ENCODE data around the gene HPD.

DNA sequence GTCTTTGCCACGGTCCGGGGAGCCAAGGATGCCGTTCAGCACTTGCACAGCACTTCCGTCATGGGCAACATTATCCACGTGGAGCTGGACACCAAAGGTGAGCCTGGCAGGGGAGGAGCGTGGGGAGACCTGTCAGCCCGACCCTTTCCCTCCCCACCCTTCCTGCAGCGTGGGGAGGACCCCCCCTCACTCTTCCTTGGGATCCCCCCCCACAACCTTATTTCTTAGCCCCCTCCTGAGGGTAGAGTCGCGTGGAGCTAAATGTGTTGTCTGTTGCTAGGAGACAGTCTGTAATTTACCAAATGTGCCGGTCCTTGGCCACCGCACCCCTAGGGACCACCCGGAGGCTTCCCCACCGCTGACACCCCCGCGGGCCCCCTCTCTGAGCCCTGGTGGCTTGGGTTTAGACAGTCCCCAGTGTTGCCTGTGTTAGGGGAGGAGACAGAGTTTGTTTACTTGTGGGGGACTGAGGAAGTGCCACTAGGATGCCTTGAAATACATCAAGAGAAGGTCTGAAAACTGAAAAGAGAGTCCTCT is 52.6 kb downstream of the HPD start:
- TF ChIP-seq, protein P1, sequence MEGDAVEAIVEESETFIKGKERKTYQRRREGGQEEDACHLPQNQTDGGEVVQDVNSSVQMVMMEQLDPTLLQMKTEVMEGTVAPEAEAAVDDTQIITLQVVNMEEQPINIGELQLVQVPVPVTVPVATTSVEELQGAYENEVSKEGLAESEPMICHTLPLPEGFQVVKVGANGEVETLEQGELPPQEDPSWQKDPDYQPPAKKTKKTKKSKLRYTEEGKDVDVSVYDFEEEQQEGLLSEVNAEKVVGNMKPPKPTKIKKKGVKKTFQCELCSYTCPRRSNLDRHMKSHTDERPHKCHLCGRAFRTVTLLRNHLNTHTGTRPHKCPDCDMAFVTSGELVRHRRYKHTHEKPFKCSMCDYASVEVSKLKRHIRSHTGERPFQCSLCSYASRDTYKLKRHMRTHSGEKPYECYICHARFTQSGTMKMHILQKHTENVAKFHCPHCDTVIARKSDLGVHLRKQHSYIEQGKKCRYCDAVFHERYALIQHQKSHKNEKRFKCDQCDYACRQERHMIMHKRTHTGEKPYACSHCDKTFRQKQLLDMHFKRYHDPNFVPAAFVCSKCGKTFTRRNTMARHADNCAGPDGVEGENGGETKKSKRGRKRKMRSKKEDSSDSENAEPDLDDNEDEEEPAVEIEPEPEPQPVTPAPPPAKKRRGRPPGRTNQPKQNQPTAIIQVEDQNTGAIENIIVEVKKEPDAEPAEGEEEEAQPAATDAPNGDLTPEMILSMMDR (conservative IDR thresholded peaks at IDR 0.05 in 1 of 2, IDR thresholded peaks at IDR 0.05 in 1 of 2; ENCODE audit: low read depth in 1 of 2, low read length in 2 of 2): no peak
- no peak for TF ChIP-seq EZH2 (IDR thresholded peaks at IDR 0.05; ENCODE audit: low read length, missing control alignments)

Data from fibroblast of lung (primary cell).